Measurements from ENCODE around the gene KCNK13.

GRCh38 chr14:90107789-90108188 lies 46.0 kb downstream of the KCNK13 start:
- TF ChIP-seq CTCF (conservative IDR thresholded peaks at IDR 0.05; ENCODE audit: low read depth, low read length) = no peak
- no peak for TF ChIP-seq EZH2 (IDR thresholded peaks at IDR 0.05; ENCODE audit: borderline replicate concordance, low read depth, low read length, poor library complexity, severe bottlenecking)

All from A673 (cell line).